PFSK-1 (cell line): ENCODE data around the gene COL9A3.

ENCODE experiments used
- FOXP2 ChIP-seq: optimal IDR thresholded peaks from 2 replicates; pipeline ENCODE3; 2011; ENCODE audit warnings: borderline replicate concordance, control low read depth, inconsistent platforms; ENCODE audit not compliant: insufficient read depth; ENCODE audit errors: extremely low read length, extremely low read depth
- POLR2AphosphoS5 ChIP-seq: IDR thresholded peaks from 2 replicates; pipeline ENCODE4 v1.6.1; 2012; ENCODE audit warnings: low read depth, mild to moderate bottlenecking, control low read depth, low read length, moderate library complexity
- SIN3A ChIP-seq: IDR thresholded peaks from 2 replicates; pipeline ENCODE4 v1.6.1; 2012; ENCODE audit warnings: mild to moderate bottlenecking, low read length, moderate library complexity, borderline replicate concordance; ENCODE audit not compliant: insufficient read depth
- TAF1 ChIP-seq: IDR thresholded peaks from 2 replicates; pipeline ENCODE4 v1.6.1; 2012; ENCODE audit warnings: low read length, control low read depth, borderline replicate concordance; ENCODE audit not compliant: insufficient read depth
- TF ChIP-seq, protein P1 (sequence below), 2 experiments: IDR thresholded peaks; 2 replicates each; pipeline versions ENCODE4 v1.6.1 to v1.8.0; 2011 to 2012; ENCODE audit warnings: low read depth in 2 of 2, low read length in 2 of 2, control low read depth in 1 of 2, inconsistent platforms in 1 of 2, mild to moderate bottlenecking in 1 of 2, moderate library complexity in 1 of 2; ENCODE audit not compliant: insufficient read depth in 1 of 2

COL9A3 gene

DNA sequence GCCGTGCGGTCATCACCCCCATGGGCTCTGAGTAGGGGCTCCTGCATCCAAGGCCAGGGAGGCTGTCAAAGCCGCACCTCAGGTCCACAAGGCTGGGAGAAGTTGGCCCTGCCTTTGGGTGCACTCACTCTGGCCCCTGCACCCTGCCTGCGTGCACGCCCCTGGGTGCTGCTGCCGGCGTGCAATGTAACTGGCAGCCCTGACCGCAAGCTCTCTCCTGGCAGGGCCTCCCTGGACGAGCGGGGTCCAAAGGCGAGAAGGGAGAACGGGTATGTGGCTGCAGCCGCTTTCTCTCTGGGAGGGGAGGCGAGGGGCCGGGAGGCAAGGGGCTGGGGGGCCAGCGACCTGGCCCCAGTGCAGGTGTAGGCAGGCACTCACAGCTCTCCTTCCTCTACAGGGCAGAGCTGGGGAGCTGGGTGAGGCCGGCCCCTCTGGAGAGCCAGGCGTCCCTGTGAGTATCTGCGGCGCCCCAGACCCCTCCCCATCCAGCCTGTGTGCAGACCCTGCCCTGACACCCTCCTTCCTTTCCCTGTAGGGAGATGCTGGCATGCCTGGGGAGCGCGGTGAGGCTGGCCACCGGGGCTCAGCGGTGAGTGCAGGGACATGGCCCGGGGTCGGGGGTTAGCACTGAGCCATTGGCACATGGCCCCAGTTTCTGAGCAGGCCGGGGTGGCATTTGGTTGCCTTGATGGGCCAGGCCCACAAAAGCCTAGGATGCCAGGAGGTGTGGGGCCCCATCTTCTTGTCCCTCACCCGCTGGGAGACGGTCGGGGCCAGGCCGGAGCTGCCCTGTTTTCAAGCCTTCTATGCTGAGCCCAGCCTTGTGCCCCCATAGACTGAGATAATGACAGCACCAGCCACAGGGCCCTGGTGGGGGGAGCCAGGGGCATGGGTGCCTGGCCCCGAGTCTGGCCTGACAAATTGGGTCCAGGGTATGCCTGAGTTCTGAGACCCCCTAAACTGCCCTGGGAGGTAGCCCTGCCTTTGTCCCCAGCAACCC, 12.7 kb downstream of the COL9A3 start:
- no peak for TF ChIP-seq FOXP2
- TF ChIP-seq SIN3A = no peak
- no peak for TF ChIP-seq TAF1
- TF ChIP-seq POLR2AphosphoS5 = no peak
- TF ChIP-seq, protein P1, sequence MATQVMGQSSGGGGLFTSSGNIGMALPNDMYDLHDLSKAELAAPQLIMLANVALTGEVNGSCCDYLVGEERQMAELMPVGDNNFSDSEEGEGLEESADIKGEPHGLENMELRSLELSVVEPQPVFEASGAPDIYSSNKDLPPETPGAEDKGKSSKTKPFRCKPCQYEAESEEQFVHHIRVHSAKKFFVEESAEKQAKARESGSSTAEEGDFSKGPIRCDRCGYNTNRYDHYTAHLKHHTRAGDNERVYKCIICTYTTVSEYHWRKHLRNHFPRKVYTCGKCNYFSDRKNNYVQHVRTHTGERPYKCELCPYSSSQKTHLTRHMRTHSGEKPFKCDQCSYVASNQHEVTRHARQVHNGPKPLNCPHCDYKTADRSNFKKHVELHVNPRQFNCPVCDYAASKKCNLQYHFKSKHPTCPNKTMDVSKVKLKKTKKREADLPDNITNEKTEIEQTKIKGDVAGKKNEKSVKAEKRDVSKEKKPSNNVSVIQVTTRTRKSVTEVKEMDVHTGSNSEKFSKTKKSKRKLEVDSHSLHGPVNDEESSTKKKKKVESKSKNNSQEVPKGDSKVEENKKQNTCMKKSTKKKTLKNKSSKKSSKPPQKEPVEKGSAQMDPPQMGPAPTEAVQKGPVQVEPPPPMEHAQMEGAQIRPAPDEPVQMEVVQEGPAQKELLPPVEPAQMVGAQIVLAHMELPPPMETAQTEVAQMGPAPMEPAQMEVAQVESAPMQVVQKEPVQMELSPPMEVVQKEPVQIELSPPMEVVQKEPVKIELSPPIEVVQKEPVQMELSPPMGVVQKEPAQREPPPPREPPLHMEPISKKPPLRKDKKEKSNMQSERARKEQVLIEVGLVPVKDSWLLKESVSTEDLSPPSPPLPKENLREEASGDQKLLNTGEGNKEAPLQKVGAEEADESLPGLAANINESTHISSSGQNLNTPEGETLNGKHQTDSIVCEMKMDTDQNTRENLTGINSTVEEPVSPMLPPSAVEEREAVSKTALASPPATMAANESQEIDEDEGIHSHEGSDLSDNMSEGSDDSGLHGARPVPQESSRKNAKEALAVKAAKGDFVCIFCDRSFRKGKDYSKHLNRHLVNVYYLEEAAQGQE (IDR thresholded peaks at IDR 0.05; ENCODE audit: insufficient read depth in 1 of 2, low read depth in 2 of 2, low read length in 2 of 2) = no peak

DNA sequence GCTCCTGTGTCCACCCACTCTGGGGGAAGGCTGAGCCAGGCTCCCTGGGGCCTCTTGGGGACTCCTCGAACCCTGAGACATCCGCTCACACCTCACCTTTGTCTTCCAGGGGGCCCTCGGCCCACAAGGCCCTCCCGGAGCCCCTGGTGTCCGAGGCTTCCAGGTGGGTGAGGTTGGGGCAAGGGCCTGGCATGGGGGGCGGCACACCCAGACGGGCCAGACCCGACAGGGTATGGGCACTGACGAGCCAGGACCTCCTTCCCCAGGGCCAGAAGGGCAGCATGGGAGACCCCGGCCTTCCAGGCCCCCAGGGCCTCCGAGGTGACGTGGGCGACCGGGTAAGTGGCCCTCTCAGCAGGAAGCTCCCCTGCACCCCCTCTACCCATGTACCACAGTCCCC, 13.4 kb downstream of the COL9A3 start:
- TF ChIP-seq TAF1 = no peak

DNA sequence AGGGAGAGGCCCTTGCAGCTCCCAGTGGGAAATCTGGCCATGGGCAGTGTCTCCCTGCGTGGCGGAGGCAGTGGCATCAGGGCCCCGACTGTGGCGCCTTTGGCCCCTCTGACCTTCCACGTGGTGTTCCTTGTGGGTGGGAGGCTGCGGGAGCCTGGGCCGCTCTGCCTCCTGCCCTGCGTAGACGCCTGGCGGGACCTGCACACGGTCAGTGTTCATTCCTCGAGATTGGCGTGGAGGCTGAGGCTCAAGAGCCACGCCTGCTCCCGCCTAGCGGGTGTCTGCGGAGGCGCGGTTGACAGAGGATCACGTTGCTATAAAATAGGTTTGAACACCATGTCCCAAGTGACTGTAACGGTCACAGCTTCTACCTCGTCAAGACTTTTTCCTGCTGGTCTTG, 14.0 kb downstream of the COL9A3 start:
- TF ChIP-seq, protein P1 (IDR thresholded peaks at IDR 0.05; ENCODE audit: insufficient read depth in 1 of 2, low read depth in 2 of 2, low read length in 2 of 2) = no peak
- TF ChIP-seq TAF1 = no peak
- TF ChIP-seq POLR2AphosphoS5 = no peak
- no peak for TF ChIP-seq FOXP2
- TF ChIP-seq SIN3A = no peak

DNA sequence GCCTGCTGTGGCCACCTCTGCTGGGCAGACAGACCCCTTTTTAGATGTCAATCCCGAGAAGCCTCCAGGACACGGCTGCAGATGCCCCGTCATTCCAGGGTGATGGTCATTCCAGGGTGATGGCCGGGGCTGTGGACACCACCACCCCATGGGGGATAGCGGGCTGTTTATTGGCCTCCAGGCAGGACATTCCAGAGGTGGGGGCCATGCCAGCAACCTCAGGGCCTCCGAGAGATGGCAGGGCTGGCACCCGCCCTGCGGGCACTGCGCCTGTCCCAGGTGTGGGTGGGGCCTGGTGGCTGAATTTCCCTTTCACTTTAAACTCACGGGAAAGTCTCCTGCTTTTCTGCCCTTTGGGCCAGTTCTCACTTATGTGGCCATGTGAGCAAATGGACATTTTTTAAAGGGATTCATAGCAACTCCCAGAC, 14.5 kb downstream of the COL9A3 start:
- no peak for TF ChIP-seq FOXP2
- no peak for TF ChIP-seq POLR2AphosphoS5
- no peak for TF ChIP-seq TAF1
- TF ChIP-seq, protein P1 (IDR thresholded peaks at IDR 0.05; ENCODE audit: insufficient read depth in 1 of 2, low read depth in 2 of 2, low read length in 2 of 2) = no peak
- TF ChIP-seq SIN3A = no peak

DNA sequence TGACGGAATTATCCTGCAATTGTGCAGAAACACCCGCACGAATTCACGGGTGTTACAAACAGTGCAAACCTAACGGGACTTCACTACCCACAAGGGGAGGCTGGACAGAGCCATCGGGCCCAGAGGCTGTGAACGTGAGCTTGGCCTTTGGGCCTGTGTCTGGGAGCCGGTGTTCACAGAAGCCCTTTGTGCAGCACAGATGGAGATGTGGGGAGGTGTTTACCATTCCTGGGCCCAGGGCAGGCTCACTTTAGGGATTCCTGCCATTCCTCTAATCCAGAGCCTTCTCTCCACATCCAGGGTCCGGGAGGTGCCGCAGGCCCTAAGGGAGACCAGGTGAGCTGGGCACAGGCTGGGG, 15.0 kb downstream of the COL9A3 start:
- TF ChIP-seq SIN3A = no peak
- TF ChIP-seq, protein P1 (IDR thresholded peaks at IDR 0.05; ENCODE audit: insufficient read depth in 1 of 2, low read depth in 2 of 2, low read length in 2 of 2) = no peak
- no peak for TF ChIP-seq TAF1
- no peak for TF ChIP-seq FOXP2
- no peak for TF ChIP-seq POLR2AphosphoS5
